GM18951 (cell line): Measurements from ENCODE around the gene RABL2B.

Source experiments
- POLR2A ChIP-seq: IDR thresholded peaks from 4 replicates; pipeline ENCODE4 v1.6.1; 2011; ENCODE audit warnings: mild to moderate bottlenecking; ENCODE audit not compliant: insufficient read length, insufficient read depth; ENCODE audit errors: extremely low read depth
- in situ Hi-C: fragments of 300-500 bp; cut with MboI; formaldehyde crosslinking; loops from one replicate; pipeline ENCODE4 v1.12.0; 2022; ENCODE audit warnings: low sequenced_read_pairs, mixed read lengths, inconsistent platforms; ENCODE audit not compliant: unreplicated experiment

Gene RABL2B

DNA sequence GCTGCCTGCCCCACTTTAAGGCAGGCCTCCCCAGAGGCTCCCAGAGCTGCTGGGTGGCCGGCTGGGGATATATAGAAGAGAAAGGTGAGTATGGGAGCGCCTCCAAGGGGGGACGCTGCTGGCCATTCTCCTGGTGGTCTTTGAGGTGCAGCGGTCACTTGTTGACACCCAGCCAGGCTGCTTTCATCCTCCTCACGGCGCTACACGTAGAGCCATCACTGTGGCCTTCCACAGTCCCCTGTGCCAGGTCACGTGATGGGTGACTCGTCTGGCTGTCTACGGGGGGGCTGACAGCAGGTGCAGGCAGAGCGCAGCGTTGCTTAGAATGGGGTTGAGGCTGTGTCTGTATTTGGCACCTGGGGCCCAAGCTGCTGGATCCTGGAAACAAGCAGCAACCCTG lies 43.5 kb downstream of the RABL2B start:
- in situ Hi-C loops: no loop called here
- TF ChIP-seq POLR2A: no peak

DNA sequence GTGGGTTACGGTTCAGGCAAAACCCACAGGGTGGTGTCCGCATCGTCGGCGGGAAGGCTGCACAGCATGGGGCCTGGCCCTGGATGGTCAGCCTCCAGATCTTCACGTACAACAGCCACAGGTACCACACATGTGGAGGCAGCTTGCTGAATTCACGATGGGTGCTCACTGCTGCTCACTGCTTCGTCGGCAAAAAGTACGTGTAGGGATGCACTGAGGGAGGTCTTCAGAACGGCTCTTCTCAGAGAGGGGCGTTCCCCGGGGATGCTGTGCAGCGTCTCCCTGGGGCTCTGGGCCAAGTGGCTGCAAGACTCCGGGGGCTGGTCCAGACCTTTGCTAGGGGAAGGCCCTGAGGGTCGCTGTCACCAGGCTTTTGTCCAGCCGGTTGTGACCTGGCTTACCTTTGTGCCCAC lies 44.2 kb downstream of the RABL2B start:
- no peak for TF ChIP-seq POLR2A
- in situ Hi-C loops: no loop called here

DNA sequence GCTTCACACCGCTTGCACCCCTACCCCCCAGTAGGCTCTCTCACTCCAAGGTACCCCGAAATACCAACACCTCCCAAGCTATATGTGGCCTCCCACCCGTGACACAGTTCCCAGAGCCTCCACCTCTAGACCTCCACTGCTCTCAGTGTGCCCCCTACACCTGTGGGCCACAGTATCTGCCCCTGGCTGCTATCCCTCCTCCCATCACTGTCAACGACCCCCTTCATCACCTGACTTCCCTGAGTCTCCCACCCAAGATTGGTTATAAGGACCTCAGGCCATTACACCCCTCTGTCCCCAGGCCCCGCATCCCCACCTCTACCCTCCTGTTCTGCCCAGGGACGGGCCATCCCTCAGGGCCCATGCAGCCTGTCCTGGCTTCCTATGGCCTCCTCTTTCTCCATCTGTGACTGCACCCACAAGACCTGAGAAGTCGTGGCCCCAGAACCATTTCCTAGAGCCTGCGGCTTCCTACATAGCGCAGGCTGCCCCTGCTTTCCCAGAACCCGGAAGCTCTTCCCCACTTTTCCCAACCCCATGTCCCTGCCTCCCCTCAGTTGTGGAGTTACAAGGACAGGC lies 44.7 kb downstream of the RABL2B start:
- in situ Hi-C loops: no loop called here

GRCh38 chr22:50737728-50738648 lies 45.4 kb downstream of the RABL2B start, which contains the start of gene ACR:
TSS of gene ACR (plus strand) at chr22:50738204. CDS start at chr22:50738236, 32 bp downstream.
- TF ChIP-seq POLR2A: no peak

More for the DNA sequence above, 44.7 kb downstream of the RABL2B start:
- no peak for TF ChIP-seq POLR2A

GRCh38 chr22:50735739-50736030 lies 47.8 kb downstream of the RABL2B start:
- no peak for TF ChIP-seq POLR2A
- in situ Hi-C loops: no loop called here

More at GRCh38 chr22:50737728-50738648, 45.4 kb downstream of the RABL2B start, which contains the start of gene ACR:
- in situ Hi-C loops: no loop called here

- in situ Hi-C loops: no loop called here
Observed at GRCh38 chr22:50734986-50735738, 48.3 kb downstream of the RABL2B start.

DNA sequence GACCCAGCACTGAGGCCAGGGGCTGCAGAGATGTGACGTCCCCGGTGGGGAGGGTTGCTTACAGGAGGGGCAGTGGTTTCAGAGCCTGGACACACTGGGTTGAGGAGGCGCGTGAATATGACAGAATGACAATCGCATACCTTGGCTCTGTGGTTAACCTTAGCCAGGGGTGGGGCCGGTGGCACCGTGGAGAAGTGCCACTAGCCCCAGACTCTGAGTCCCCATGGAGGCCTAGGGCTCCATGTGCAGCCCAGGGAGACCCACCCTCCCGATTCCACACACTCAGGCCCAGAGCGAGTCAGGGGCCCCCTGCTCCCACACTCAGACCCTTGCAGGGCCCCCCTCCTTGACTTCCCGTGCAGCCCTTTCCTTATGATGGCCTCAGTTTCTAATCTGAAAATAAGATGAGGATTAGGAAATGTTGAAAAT lies 49.1 kb downstream of the RABL2B start:
- in situ Hi-C loops: no loop called here
- TF ChIP-seq POLR2A: no peak

More at GRCh38 chr22:50734986-50735738, 48.3 kb downstream of the RABL2B start:
- TF ChIP-seq POLR2A: no peak

GRCh38 chr22:50733521-50734342 lies 49.7 kb downstream of the RABL2B start:
- TF ChIP-seq POLR2A: no peak
- in situ Hi-C loops: no loop called here

DNA sequence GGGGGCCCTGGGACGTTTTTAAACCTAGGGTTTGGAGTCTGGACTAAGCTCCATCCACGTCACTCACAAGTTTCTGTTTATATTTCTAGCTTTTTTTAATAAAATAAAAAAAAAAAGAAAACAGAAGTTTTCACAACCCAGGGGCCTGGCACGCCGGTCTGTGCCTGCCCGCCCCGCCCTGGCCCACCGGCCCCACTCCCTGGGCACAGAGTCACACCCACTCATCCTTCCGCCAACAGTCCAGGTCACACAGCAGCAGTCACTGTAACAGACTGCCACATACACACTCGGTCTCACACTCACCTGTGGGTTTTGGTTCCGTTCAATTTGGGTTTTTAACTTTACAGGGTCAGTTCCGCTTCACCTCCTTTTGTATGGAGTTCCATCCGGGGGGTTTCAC lies 50.8 kb downstream of the RABL2B start:
- no peak for TF ChIP-seq POLR2A
- in situ Hi-C loops: no loop called here

DNA sequence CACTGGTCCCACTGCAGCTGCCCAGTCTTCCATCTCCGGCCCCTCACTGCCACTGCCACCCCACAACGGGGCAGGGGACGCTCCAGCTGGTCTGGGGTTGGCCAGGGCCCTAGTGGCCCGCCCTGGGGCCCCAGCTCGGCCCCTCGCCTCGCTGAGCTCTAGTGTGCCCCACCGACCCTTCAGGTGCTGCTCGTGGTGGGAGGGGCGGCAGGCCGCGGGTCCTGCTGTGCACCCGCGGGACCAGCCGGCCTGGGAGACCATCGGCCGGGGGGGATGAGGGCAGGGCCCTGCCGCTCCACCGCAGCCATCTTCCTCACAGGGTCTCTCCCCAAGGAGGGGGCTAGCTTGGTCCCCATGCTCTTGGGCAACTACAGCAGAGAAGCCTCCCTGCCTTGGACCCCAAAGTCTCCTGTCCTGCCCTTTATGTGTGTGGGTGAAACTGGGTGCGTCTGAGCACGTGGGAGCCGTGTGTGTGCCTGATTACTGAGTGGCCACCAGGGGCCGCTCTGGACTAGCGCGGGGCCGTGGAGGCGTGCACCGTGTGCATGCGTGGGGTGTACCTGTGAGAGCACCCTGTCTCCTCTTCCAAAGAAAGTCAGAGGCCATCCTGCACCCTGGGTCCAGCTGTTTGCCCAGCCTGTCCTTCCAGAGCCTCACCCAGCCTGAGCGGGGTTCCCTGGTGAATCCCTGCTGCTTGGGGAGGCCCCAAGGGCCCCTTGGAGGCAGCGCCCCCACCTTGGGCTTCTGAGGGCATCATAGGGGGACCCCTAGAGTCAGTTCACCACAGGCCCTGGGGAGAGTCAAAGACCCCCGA lies 51.4 kb downstream of the RABL2B start:
- no peak for TF ChIP-seq POLR2A
- in situ Hi-C loops: no loop called here

DNA sequence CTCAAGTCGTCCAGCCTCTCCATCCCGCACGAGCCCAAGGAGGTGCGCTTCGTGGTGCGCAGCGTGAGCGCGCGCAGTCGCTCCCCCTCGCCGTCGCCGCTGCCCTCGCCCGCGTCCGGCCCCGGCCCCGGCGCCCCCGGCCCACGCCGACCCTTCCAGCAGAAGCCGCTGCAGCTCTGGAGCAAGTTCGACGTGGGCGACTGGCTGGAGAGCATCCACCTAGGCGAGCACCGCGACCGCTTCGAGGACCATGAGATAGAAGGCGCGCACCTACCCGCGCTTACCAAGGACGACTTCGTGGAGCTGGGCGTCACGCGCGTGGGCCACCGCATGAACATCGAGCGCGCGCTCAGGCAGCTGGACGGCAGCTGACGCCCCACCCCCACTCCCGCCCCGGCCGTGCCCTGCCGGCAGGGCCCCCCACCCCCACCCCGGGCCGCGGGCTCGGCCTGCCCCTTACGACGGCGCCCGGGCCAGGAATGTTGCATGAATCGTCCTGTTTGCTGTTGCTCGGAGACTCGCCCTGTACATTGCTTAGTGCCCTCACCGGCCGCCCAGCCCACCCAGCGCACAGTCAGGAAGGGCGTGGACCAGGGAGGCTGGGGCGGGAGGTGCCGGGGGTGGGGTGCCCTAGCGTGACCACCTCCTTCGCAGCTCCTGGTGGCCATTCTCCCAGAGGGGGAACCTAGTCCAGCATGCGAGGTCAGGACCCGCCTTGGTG lies 52.3 kb downstream of the RABL2B start:
- TF ChIP-seq POLR2A: no peak
- in situ Hi-C loops: no loop called here
